Renal cortex interstitium (tissue), 11 donors: ENCODE measurements around the gene MRPS2. TPM values are rescaled to one million over a fixed set of nuclear protein-coding genes. Genes with fewer than 3 reads are reported as not detected.
"Not testable (repeated sequence)": the region's sequence is repeated elsewhere in the genome, so short reads cannot be mapped to it uniquely, and the experiment has no call there.

Experiments
- DNase-seq, 11 donors: peaks; one replicate each; pipeline ENCODE4 v3.0.0-alpha.2; 2013; ENCODE audit warnings: low read depth in 9 of 11, low spot score in 4 of 11; ENCODE audit errors: extremely low read depth in 1 of 11
- polyA plus RNA-seq, 3 donors: library from polyadenylated mRNA; unstranded; fragments of 120-200 nt; gene quantifications; one replicate each; pipeline ENCODE4 v1.2.1, GENCODE V29; 2013; ENCODE audit not compliant: insufficient read length in 3 of 3

The MRPS2 gene
- polyA plus RNA-seq, 3 donors: 42.4 to 54.1 (median 50.4) TPM

DNA sequence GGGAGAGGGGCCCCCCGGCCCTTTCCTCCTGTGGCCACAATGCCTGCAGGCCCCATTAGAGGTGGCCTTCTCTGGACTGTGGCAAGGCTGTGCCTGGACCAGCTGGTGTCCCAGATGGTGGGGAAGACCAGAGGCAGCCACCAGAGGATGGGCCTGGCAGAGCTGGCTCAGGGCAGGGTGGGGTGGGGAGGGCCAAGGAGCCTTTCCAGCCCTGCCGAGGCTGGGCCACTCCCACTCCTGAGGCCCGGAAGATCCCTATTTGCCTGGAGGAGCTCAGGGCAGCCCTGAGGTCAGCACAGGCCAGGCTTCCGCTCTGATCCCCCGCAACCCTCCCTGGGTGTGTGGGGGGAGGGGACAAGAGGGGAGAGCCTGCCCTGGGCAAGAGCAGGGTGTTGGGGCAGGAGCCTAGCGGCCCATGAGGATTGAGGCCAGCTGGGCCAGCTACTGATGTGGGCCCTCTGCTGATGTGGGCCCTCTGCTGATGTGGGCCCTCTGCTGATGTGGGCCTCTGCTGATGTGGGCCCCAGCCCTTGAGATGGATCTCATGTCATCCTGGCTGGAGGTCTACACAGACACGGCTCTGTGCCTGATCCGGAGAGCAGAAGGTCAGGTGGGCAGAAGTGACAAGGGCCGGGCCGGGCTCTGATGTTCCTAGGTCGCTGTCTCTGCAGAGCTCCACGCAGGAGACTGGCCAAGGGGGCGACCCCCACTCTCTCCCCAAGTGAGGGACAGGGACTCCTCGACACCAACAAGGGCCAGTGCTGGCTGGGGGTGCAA is 6.0 kb downstream of the MRPS2 start:
- DNase-seq: no peak

- no peak for DNase-seq
Observed at GRCh38 chr9:135507104-135508035, 6.9 kb downstream of the MRPS2 start.

GRCh38 chr9:135508211-135508820 is 7.8 kb downstream of the MRPS2 start:
- DNase-seq: no peak

- no peak for DNase-seq
Observed at GRCh38 chr9:135509458-135509857, 9.0 kb downstream of the MRPS2 start.

DNA sequence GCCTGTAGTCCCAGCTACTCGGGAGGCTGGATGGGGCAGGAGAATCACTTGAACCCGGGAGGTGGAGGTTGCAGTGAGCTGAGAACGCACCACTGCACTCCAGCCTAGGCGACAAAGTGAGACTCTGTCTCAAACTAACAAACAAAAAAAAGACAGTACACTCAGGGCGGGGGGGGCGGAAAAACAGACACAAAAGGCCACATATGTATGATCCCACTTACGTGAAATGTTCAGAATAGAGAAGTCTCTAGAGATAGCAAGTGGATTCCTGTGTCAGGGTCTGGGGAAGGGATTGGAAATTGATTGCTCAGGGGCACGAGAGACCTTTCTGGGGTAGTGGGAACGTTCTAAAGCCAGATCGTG is 11.7 kb downstream of the MRPS2 start:
- no peak for DNase-seq

GRCh38 chr9:135512904-135513303 is 12.4 kb downstream of the MRPS2 start:
- no peak for DNase-seq

GRCh38 chr9:135513351-135513846 is 12.9 kb downstream of the MRPS2 start:
- no peak for DNase-seq

GRCh38 chr9:135513906-135514305 is 13.4 kb downstream of the MRPS2 start:
- not testable (repeated sequence) for DNase-seq

DNA sequence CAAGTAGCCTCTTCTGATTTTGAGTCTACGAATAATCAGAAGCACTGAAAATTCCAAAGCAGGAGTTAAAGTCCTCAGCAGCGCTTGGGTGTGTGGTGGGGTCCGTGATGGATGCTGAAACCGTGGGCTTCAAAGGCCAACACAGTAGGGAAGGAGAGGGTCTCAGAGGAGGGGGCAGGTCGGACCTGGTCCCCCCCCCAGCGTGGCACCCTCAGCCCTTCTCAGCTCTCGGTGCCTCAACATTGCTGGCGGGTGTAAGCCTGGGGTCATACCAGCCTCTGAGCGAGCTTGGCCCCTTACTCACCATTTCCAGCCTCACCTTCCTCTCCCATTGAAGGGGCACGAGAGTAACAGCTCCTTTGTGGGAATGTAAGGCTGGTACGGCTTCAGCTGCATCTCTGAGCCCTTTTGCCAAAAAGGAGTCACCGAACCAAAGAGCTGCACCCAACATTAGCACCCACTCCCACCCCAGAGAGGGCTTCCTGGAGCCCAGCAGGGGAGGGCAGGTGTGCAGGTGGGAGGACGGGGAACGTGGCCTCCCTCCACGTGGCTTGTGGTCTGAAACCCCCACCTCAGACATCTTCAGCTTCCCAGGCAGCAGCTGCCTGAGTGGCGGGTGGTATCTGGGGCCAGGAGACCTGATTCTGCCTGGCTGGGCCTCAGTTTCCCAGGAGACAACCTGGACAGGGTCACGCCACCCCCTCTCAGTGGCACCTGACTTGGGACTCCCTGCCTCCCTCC is 14.0 kb downstream of the MRPS2 start:
- no peak for DNase-seq

DNA sequence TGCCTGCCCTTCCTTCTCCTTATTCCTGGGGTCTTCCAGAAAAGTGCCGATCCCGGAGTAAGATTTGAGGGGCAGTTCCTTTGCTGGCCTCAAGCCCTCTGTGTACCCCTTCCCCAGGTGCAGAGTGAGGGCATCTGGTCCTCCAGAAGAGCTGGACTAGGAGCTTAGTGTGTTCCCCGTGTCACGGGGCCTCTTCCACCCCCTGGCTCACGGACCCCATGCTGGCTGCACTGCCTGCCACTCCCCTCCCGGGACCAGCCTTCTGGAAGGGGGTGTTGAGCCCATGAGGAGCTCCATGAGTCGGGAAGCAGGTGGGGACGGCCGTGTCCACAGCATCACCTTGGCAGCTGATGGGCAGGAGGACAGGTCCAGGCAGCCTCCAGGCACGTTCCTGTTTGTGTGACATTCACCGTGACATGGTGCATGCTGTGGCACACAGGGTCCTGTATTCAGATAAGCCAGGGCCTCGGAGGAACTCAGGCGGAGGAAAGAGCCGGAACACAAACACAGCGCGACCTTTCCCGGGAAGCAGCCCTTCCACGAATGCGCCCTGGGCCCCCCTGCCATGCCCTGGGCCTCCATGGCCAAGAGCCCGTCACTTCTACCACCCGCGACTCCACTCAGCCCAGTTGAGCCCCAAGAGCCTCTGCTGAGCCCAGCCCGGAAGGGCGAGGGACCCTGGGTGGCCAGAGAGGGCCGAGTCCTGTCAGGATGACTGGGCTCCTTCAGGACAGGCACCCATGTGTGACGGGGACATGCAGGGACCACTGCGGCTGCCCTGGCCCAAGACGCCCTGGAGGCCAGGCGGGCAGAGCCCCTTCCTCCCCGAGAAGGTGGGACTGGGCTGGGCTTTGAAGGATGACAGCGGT is 14.8 kb downstream of the MRPS2 start:
- DNase-seq: no peak

- DNase-seq: no peak
Observed at GRCh38 chr9:135516132-135516860, 15.8 kb downstream of the MRPS2 start.

GRCh38 chr9:135517407-135517822 is 16.9 kb downstream of the MRPS2 start:
- DNase-seq: no peak

GRCh38 chr9:135519179-135519971 is 18.9 kb downstream of the MRPS2 start:
- DNase-seq: no peak

- no peak for DNase-seq
Observed at GRCh38 chr9:135520916-135521607, 20.6 kb downstream of the MRPS2 start, which contains the start of gene LCN1. TSS of gene LCN1 (plus strand) at chr9:135521440. CDS start at chr9:135521498, 58 bp downstream.

DNA sequence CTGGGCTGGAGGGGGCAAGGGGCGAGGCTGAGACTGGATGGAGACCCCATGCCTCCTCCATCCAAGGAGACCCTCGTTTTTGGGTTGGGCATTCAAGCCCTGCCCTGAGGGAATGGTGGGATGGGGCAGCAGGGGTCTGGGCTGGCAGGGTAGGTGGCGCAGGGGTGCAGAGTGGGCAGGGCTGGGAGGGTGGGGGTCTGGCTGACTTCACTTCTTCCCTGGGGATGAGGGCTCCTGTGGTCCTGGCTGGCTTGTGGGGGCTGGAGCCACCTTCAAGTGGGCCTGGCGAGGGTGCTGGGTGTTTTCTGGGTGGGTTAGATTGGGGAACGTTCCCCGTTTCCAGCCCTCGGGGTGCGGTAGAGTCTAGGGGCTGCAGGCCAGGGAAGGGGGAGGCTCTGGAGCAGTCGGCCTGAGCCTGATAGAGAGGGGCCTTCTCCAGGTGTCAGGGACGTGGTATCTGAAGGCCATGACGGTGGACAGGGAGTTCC is 21.2 kb downstream of the MRPS2 start:
- no peak for DNase-seq
